KMS-11 (cell line): ENCODE data around the gene L1CAM.

Experiments used
- H2AFZ ChIP-seq: fragments of 200-600 bp; sonication (generic); 2 replicates; pipeline ENCODE4 v1.6.1; 2016; ENCODE audit warnings: antibody characterized with exemption, mixed run types, low read depth
- H3K27ac ChIP-seq: fragments of 200-600 bp; sonication (generic); 2 replicates; pipeline ENCODE4 v1.6.1; 2016; ENCODE audit warnings: mild to moderate bottlenecking, mixed run types
- H3K27me3 ChIP-seq: fragments of 200-600 bp; sonication (generic); 2 replicates; pipeline ENCODE4 v1.6.1; 2017; ENCODE audit warnings: mild to moderate bottlenecking, low read depth, mixed run types, moderate library complexity; ENCODE audit not compliant: insufficient read depth
- H3K36me3 ChIP-seq: fragments of 200-600 bp; sonication (generic); 2 replicates; pipeline ENCODE4 v1.6.1; 2017; ENCODE audit warnings: mild to moderate bottlenecking, mixed run types; ENCODE audit not compliant: insufficient read depth
- H3K4me1 ChIP-seq: fragments of 200-600 bp; sonication (generic); 2 replicates; pipeline ENCODE4 v1.6.1; 2016; ENCODE audit warnings: mild to moderate bottlenecking, low read depth, mixed run types; ENCODE audit not compliant: poor library complexity, severe bottlenecking
- H3K4me2 ChIP-seq: fragments of 200-600 bp; sonication (generic); 2 replicates; pipeline ENCODE4 v1.7.0; 2016; ENCODE audit warnings: mild to moderate bottlenecking, mixed run types
- H3K4me3 ChIP-seq: fragments of 200-600 bp; sonication (generic); IDR thresholded peaks from 2 replicates; pipeline ENCODE4 v1.6.1; 2017; ENCODE audit warnings: low read depth, low read length, mixed read lengths; ENCODE audit not compliant: insufficient read depth
- H3K79me2 ChIP-seq: fragments of 200-600 bp; sonication (generic); 2 replicates; pipeline ENCODE4 v1.6.1; 2016; ENCODE audit warnings: low read depth, mixed run types; ENCODE audit not compliant: insufficient read depth
- H3K9ac ChIP-seq: fragments of 200-600 bp; sonication (generic); 2 replicates; pipeline ENCODE4 v1.6.1; 2016; ENCODE audit warnings: mild to moderate bottlenecking, mixed run types
- H4K20me1 ChIP-seq: fragments of 200-600 bp; sonication (generic); 2 replicates; pipeline ENCODE4 v1.6.1; 2016; ENCODE audit warnings: mild to moderate bottlenecking, mixed run types; ENCODE audit not compliant: insufficient read depth
- CTCF ChIP-seq: fragments of 200-600 bp; sonication (generic); conservative IDR thresholded peaks from 2 replicates; pipeline ENCODE4 v1.6.1; 2017; ENCODE audit warnings: low read depth, mild to moderate bottlenecking, antibody characterized with exemption, low read length, moderate library complexity, mixed read lengths

L1CAM gene

GRCh38 chrX:153814591-153815315 is 71.2 kb downstream of the L1CAM start:
- no peak overlapping the region for H3K4me3 ChIP-seq
- no peak overlapping the region for H3K4me2 ChIP-seq
- H2AFZ ChIP-seq: no peak overlapping the region
- H3K27ac ChIP-seq: no peak overlapping the region
- H3K9ac ChIP-seq: no peak overlapping the region
- no peaks in the 10 kb centered on the region for H3K36me3 ChIP-seq
- no peak for TF ChIP-seq CTCF
- H3K79me2 ChIP-seq: no peaks in the 10 kb centered on the region
- H3K4me1 ChIP-seq: no peaks in the 10 kb centered on the region
- no peaks in the 10 kb centered on the region for H4K20me1 ChIP-seq
- H3K27me3 ChIP-seq: peaks cover 43% of the 10 kb centered on the region

GRCh38 chrX:153813161-153813560 is 72.8 kb downstream of the L1CAM start:
- Histone ChIP-seq H2AFZ (no peak overlapping the region), H3K4me2 (no peak overlapping the region), H3K36me3 (no peaks in the 10 kb centered on the region), H3K9ac (no peak overlapping the region), H4K20me1 (no peaks in the 10 kb centered on the region), H3K4me3 (no peak overlapping the region), H3K27me3 (peaks cover 34% of the 10 kb centered on the region), H3K79me2 (no peaks in the 10 kb centered on the region), H3K4me1 (no peaks in the 10 kb centered on the region), H3K27ac (no peak overlapping the region)
- no peak for TF ChIP-seq CTCF

GRCh38 chrX:153812220-153812619 is 73.8 kb downstream of the L1CAM start:
- Histone ChIP-seq H3K9ac (no peak overlapping the region), H3K27ac (no peak overlapping the region), H3K4me1 (no peaks in the 10 kb centered on the region), H3K79me2 (no peaks in the 10 kb centered on the region), H3K4me3 (no peak overlapping the region), H3K4me2 (no peak overlapping the region), H3K27me3 (peaks cover 26% of the 10 kb centered on the region), H4K20me1 (no peaks in the 10 kb centered on the region), H3K36me3 (no peaks in the 10 kb centered on the region), H2AFZ (no peak overlapping the region)
- TF ChIP-seq CTCF: no peak
